Stimulated activated CD8-positive, alpha-beta memory T cell treated with anti-CD3 and anti-CD28 coated beads, Interleukin-15, amount 100 ng/mL, for 24 hours (primary cell): ENCODE results near the gene AARS2.

ENCODE experiments used
- DNase-seq: peaks from one replicate; pipeline ENCODE4 v3.0.0-alpha.2; 2020; ENCODE audit warnings: low read depth

Gene AARS2

GRCh38 chr6:44300292-44300823 lies 12.8 kb downstream of the AARS2 start:
- DNase-seq, result no peak

GRCh38 chr6:44298864-44299263 lies 14.3 kb downstream of the AARS2 start:
- no peak for DNase-seq

GRCh38 chr6:44298055-44298803 lies 14.9 kb downstream of the AARS2 start:
- DNase-seq, result no peak

GRCh38 chr6:44297063-44298038 lies 15.8 kb downstream of the AARS2 start:
- peak; percentile 24 for DNase-seq

- no peak for DNase-seq
These were observed 18.0 kb downstream of the AARS2 start for GRCh38 chr6:44294832-44295791.

- no peak for DNase-seq
These were observed 20.3 kb downstream of the AARS2 start for GRCh38 chr6:44292661-44293365.

GRCh38 chr6:44291841-44292240 lies 21.3 kb downstream of the AARS2 start:
- no peak for DNase-seq

GRCh38 chr6:44289726-44290260 lies 23.4 kb downstream of the AARS2 start:
- DNase-seq, result no peak

GRCh38 chr6:44286747-44287146 lies 26.4 kb downstream of the AARS2 start:
- no peak for DNase-seq

GRCh38 chr6:44286285-44286565 lies 26.9 kb downstream of the AARS2 start:
- DNase-seq, result no peak

- no peak for DNase-seq
These were observed 27.4 kb downstream of the AARS2 start for GRCh38 chr6:44285552-44286284.

- no peak for DNase-seq
These were observed 28.3 kb downstream of the AARS2 start for GRCh38 chr6:44284867-44285266.

- no peak for DNase-seq
These were observed 29.0 kb downstream of the AARS2 start for GRCh38 chr6:44284121-44284520.

- no peak for DNase-seq
These were observed 34.1 kb downstream of the AARS2 start for GRCh38 chr6:44278774-44279697.

- DNase-seq, result no peak
These were observed 34.8 kb downstream of the AARS2 start for GRCh38 chr6:44278315-44278714.

- DNase-seq, result no peak
These were observed 35.4 kb downstream of the AARS2 start for GRCh38 chr6:44277763-44278162.

- no peak for DNase-seq
These were observed 36.2 kb downstream of the AARS2 start for GRCh38 chr6:44276667-44277640.
